ENCODE measurements around the gene MBOAT1.

MBOAT1 gene

GRCh38 chr6:20237677-20238460, 25.6 kb upstream of the MBOAT1 start:
- no peak for TF ChIP-seq FOXP2 (optimal IDR thresholded peaks at IDR 0.05; ENCODE audit: borderline replicate concordance, extremely low read depth, extremely low read length, insufficient read depth)
- TF ChIP-seq POLR2AphosphoS5 (IDR thresholded peaks at IDR 0.05; ENCODE audit: low read depth, low read length) = no peak
- no peak for TF ChIP-seq REST (IDR thresholded peaks at IDR 0.05; ENCODE audit: insufficient read depth in 1 of 2, low read depth in 2 of 2, low read length in 2 of 2)
- TF ChIP-seq SIN3A (IDR thresholded peaks at IDR 0.05; ENCODE audit: borderline replicate concordance, insufficient read depth, low read length) = no peak
- no peak for TF ChIP-seq TAF1 (IDR thresholded peaks at IDR 0.05; ENCODE audit: borderline replicate concordance, insufficient read depth, low read length)

- TF ChIP-seq TAF1 (IDR thresholded peaks at IDR 0.05; ENCODE audit: borderline replicate concordance, insufficient read depth, low read length) = no peak
- TF ChIP-seq FOXP2 (optimal IDR thresholded peaks at IDR 0.05; ENCODE audit: borderline replicate concordance, extremely low read depth, extremely low read length, insufficient read depth) = no peak
- TF ChIP-seq REST (IDR thresholded peaks at IDR 0.05; ENCODE audit: insufficient read depth in 1 of 2, low read depth in 2 of 2, low read length in 2 of 2) = no peak
- no peak for TF ChIP-seq SIN3A (IDR thresholded peaks at IDR 0.05; ENCODE audit: borderline replicate concordance, insufficient read depth, low read length)
- no peak for TF ChIP-seq POLR2AphosphoS5 (IDR thresholded peaks at IDR 0.05; ENCODE audit: low read depth, low read length)
Measured at GRCh38 chr6:20236909-20237600, 24.8 kb upstream of the MBOAT1 start.

GRCh38 chr6:20236344-20236743, 24.1 kb upstream of the MBOAT1 start:
- TF ChIP-seq FOXP2 (optimal IDR thresholded peaks at IDR 0.05; ENCODE audit: borderline replicate concordance, extremely low read depth, extremely low read length, insufficient read depth) (no peak), SIN3A (IDR thresholded peaks at IDR 0.05; ENCODE audit: borderline replicate concordance, insufficient read depth, low read length) (no peak), POLR2AphosphoS5 (IDR thresholded peaks at IDR 0.05; ENCODE audit: low read depth, low read length) (no peak), TAF1 (IDR thresholded peaks at IDR 0.05; ENCODE audit: borderline replicate concordance, insufficient read depth, low read length) (no peak), REST (IDR thresholded peaks at IDR 0.05; ENCODE audit: insufficient read depth in 1 of 2, low read depth in 2 of 2, low read length in 2 of 2) (no peak)

GRCh38 chr6:20235041-20235440, 22.8 kb upstream of the MBOAT1 start:
- TF ChIP-seq POLR2AphosphoS5 (IDR thresholded peaks at IDR 0.05; ENCODE audit: low read depth, low read length) (no peak), TAF1 (IDR thresholded peaks at IDR 0.05; ENCODE audit: borderline replicate concordance, insufficient read depth, low read length) (no peak), REST (IDR thresholded peaks at IDR 0.05; ENCODE audit: insufficient read depth in 1 of 2, low read depth in 2 of 2, low read length in 2 of 2) (no peak), FOXP2 (optimal IDR thresholded peaks at IDR 0.05; ENCODE audit: borderline replicate concordance, extremely low read depth, extremely low read length, insufficient read depth) (no peak), SIN3A (IDR thresholded peaks at IDR 0.05; ENCODE audit: borderline replicate concordance, insufficient read depth, low read length) (no peak)
